ENCODE results near the gene PRLH.
A peak's percentile ranks its signal among the peaks of the same experiment; 100 is the strongest.
"Not testable (repeated sequence)": the region's sequence is repeated elsewhere in the genome, so short reads cannot be mapped to it uniquely, and the experiment has no call there.

PRLH gene

GRCh38 chr2:237603049-237603717 is 36.8 kb downstream of the PRLH start:
- H3K27ac ChIP-seq = peak overlapping the region; percentile 50
- TF ChIP-seq, protein P1, sequence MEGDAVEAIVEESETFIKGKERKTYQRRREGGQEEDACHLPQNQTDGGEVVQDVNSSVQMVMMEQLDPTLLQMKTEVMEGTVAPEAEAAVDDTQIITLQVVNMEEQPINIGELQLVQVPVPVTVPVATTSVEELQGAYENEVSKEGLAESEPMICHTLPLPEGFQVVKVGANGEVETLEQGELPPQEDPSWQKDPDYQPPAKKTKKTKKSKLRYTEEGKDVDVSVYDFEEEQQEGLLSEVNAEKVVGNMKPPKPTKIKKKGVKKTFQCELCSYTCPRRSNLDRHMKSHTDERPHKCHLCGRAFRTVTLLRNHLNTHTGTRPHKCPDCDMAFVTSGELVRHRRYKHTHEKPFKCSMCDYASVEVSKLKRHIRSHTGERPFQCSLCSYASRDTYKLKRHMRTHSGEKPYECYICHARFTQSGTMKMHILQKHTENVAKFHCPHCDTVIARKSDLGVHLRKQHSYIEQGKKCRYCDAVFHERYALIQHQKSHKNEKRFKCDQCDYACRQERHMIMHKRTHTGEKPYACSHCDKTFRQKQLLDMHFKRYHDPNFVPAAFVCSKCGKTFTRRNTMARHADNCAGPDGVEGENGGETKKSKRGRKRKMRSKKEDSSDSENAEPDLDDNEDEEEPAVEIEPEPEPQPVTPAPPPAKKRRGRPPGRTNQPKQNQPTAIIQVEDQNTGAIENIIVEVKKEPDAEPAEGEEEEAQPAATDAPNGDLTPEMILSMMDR (conservative IDR thresholded peaks at IDR 0.05) = no peak

- TF ChIP-seq, protein P1 (conservative IDR thresholded peaks at IDR 0.05) = no peak
- peak overlapping the region; percentile 50 for H3K27ac ChIP-seq
These were observed 37.5 kb downstream of the PRLH start for GRCh38 chr2:237603718-237604362.

- TF ChIP-seq, protein P1 (conservative IDR thresholded peaks at IDR 0.05) = no peak
- peak overlapping the region; percentile 50; the same call in 1 of the 2 replicates for H3K27ac ChIP-seq
These were observed 38.0 kb downstream of the PRLH start for GRCh38 chr2:237604391-237604790.

GRCh38 chr2:237604960-237605359 is 38.6 kb downstream of the PRLH start:
- H3K27ac ChIP-seq = peak overlapping the region; percentile 50; the same call in 1 of the 2 replicates
- TF ChIP-seq, protein P1 (conservative IDR thresholded peaks at IDR 0.05) = peak; percentile 65

- not testable (repeated sequence) for H3K27ac ChIP-seq
These were observed 40.1 kb downstream of the PRLH start for GRCh38 chr2:237606522-237606921.

- H3K27ac ChIP-seq = no peak overlapping the region
These were observed 46.4 kb downstream of the PRLH start for GRCh38 chr2:237612527-237613357.

GRCh38 chr2:237613679-237614078 is 47.3 kb downstream of the PRLH start:
- no peak overlapping the region for H3K27ac ChIP-seq
- TF ChIP-seq, protein P1 (conservative IDR thresholded peaks at IDR 0.05) = no peak

More at GRCh38 chr2:237612527-237613357, 46.4 kb downstream of the PRLH start:
- TF ChIP-seq, protein P1 (conservative IDR thresholded peaks at IDR 0.05) = no peak
